Measurements from ENCODE around the gene MRPS15. TPM values are rescaled to one million over a fixed set of nuclear protein-coding genes. Genes with fewer than 3 reads are reported as not detected.
A peak's percentile ranks its signal among the peaks of the same experiment; 100 is the strongest.

MRPS15 gene
- total and polyA plus RNA-seq, 2 of the 13 experiments (the other 11 are each of a cell fraction or from before 2014, with no cell fraction given), result 59.0 to 113 TPM

DNA sequence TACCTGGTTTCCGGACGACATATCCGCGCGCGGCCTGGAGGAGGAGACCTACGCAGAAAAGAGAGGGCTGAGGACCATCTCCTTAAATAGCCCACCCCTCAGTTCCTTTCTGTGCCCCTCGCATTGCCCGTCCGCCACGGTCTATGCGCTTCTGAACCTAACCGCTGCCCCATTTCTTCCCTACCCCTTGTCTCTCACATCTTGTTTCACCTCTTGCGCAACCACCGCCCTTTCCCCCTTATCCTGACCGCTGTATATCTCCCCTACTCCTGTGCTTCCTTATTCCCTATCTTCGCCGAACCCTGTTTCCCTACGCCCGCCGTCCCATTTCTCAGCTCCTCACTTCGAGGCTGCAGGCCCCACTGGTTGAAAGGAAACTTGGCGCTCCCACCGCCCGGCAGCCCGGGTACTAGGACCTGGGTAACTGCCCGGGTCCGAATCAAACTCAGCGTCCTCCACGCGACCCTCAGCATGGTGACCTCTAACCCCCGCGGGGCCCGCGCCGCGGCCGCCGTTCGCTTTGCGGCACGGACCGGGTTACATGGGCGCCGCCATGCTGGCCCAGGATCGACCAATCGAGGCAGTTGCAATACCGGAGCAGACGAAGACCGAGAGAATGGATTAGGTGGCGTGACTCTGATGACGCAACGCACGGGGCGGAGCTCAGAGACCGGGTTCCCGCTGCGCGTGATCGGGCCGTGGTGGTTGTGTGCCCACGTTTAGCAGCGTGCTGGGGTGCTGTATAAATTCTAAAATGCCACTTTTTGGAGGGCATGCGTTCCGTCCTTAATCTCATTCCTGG lies at the start of gene MRPS15 (continued):
- TF ChIP-seq, protein P1, sequence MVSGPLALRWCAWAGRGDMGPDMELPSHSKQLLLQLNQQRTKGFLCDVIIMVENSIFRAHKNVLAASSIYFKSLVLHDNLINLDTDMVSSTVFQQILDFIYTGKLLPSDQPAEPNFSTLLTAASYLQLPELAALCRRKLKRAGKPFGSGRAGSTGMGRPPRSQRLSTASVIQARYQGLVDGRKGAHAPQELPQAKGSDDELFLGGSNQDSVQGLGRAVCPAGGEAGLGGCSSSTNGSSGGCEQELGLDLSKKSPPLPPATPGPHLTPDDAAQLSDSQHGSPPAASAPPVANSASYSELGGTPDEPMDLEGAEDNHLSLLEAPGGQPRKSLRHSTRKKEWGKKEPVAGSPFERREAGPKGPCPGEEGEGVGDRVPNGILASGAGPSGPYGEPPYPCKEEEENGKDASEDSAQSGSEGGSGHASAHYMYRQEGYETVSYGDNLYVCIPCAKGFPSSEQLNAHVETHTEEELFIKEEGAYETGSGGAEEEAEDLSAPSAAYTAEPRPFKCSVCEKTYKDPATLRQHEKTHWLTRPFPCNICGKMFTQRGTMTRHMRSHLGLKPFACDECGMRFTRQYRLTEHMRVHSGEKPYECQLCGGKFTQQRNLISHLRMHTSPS (CRISPR knock-in tag; IDR thresholded peaks at IDR 0.05; ENCODE audit: low read depth), result peak; percentile 42; the same call in 1 of the 2 replicates
- TF ChIP-seq RAD21 (CRISPR knock-in tag; IDR thresholded peaks at IDR 0.05) (peak; percentile 26; the same call in 1 of the 2 replicates), JARID2 (CRISPR knock-in tag; IDR thresholded peaks at IDR 0.05; ENCODE audit: insufficient replicate concordance) (peak; percentile 76), ZNF296 (CRISPR knock-in tag; conservative IDR thresholded peaks at IDR 0.05) (no peak), ZNF496 (CRISPR knock-in tag; IDR thresholded peaks at IDR 0.05; ENCODE audit: insufficient replicate concordance) (no peak), SP1 (IDR thresholded peaks at IDR 0.05) (no peak), SP1 (CRISPR knock-in tag; IDR thresholded peaks at IDR 0.05) (peak; percentile 92), KAT2B (IDR thresholded peaks at IDR 0.05; ENCODE audit: borderline replicate concordance, low read depth, low read length) (no peak), RFX5 (IDR thresholded peaks at IDR 0.05; ENCODE audit: low read depth, low read length) (no peak; the same call in 1 of the 2 replicates), ZNF790 (CRISPR knock-in tag; IDR thresholded peaks at IDR 0.05; ENCODE audit: borderline replicate concordance) (peak; percentile 65; the same call in 1 of the 2 replicates), ZNF776 (CRISPR knock-in tag; IDR thresholded peaks at IDR 0.05) (peak; percentile 33; the same call in 1 of the 2 replicates), ZNF737 (CRISPR knock-in tag; IDR thresholded peaks at IDR 0.05; ENCODE audit: borderline replicate concordance) (no peak), ZKSCAN8 (CRISPR knock-in tag; IDR thresholded peaks at IDR 0.05; ENCODE audit: borderline replicate concordance) (peak; percentile 80), XBP1 (CRISPR knock-in tag; IDR thresholded peaks at IDR 0.05) (0 out of 2 replicates have a peak, but pooled peaks have one; percentile 18), SIX4 (CRISPR knock-in tag; IDR thresholded peaks at IDR 0.05) (peak; percentile 67; the same call in 1 of the 2 replicates), GABPA (IDR thresholded peaks at IDR 0.05; ENCODE audit: low read depth, low read length) (no peak), GABPA (CRISPR knock-in tag; IDR thresholded peaks at IDR 0.05; ENCODE audit: low read depth) (peak; percentile 75), SMYD3 (CRISPR knock-in tag; IDR thresholded peaks at IDR 0.05) (0 out of 2 replicates have a peak, but pooled peaks have one; percentile 64), ATF7 (IDR thresholded peaks at IDR 0.05) (peak; percentile 95), ATF7 (CRISPR knock-in tag; IDR thresholded peaks at IDR 0.05) (peak; percentile 93), GABPB1 (CRISPR knock-in tag; IDR thresholded peaks at IDR 0.05) (peak; percentile 90), ZSCAN20 (CRISPR knock-in tag; IDR thresholded peaks at IDR 0.05; ENCODE audit: borderline replicate concordance) (no peak)
- TF ChIP-seq, protein P2, sequence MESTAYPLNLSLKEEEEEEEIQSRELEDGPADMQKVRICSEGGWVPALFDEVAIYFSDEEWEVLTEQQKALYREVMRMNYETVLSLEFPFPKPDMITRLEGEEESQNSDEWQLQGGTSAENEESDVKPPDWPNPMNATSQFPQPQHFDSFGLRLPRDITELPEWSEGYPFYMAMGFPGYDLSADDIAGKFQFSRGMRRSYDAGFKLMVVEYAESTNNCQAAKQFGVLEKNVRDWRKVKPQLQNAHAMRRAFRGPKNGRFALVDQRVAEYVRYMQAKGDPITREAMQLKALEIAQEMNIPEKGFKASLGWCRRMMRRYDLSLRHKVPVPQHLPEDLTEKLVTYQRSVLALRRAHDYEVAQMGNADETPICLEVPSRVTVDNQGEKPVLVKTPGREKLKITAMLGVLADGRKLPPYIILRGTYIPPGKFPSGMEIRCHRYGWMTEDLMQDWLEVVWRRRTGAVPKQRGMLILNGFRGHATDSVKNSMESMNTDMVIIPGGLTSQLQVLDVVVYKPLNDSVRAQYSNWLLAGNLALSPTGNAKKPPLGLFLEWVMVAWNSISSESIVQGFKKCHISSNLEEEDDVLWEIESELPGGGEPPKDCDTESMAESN (CRISPR knock-in tag; conservative IDR thresholded peaks at IDR 0.05), result peak; percentile 93
- TF ChIP-seq, protein P3, sequence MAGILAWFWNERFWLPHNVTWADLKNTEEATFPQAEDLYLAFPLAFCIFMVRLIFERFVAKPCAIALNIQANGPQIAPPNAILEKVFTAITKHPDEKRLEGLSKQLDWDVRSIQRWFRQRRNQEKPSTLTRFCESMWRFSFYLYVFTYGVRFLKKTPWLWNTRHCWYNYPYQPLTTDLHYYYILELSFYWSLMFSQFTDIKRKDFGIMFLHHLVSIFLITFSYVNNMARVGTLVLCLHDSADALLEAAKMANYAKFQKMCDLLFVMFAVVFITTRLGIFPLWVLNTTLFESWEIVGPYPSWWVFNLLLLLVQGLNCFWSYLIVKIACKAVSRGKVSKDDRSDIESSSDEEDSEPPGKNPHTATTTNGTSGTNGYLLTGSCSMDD (CRISPR knock-in tag; IDR thresholded peaks at IDR 0.05), result peak; percentile 25; the same call in 1 of the 2 replicates

Data from HepG2 (cell line).